Testis (tissue), 3 donors: ENCODE results near the gene RXRA. TPM values are rescaled to one million over a fixed set of nuclear protein-coding genes. Genes with fewer than 3 reads are reported as not detected.

ENCODE experiments used
- DNase-seq: peaks from one replicate; pipeline ENCODE4 v3.0.0-alpha.2; 2019
- H3K27ac ChIP-seq, 2 donors: fragments of 200-600 bp; sonication (generic); one replicate each; pipeline ENCODE4 v1.5.1; 2019
- H3K27me3 ChIP-seq: fragments of 200-600 bp; sonication (generic); one replicate; pipeline ENCODE4 v1.5.1; 2019
- H3K36me3 ChIP-seq: fragments of 200-600 bp; sonication (generic); one replicate; pipeline ENCODE4 v1.5.1; 2017; ENCODE audit warnings: low read depth; ENCODE audit errors: missing control alignments
- H3K4me1 ChIP-seq: fragments of 200-600 bp; sonication (generic); one replicate; pipeline ENCODE4 v1.5.1; 2019
- H3K4me3 ChIP-seq, 2 donors: fragments of 200-600 bp; sonication (generic); one replicate each; pipeline ENCODE4 v1.5.1; 2017 to 2019
- H3K9me3 ChIP-seq: fragments of 200-600 bp; sonication (generic); one replicate; pipeline ENCODE4 v1.5.1; 2017
- POLR2A ChIP-seq: fragments of 450-650 bp; IDR thresholded peaks from one replicate; pipeline ENCODE4 v1.6.1; 2017; ENCODE audit warnings: antibody characterized with exemption, mild to moderate bottlenecking, moderate library complexity
- WGBS, 2 donors: methylation state at CpG; one replicate each; pipeline ENCODE4 v1.1.5; 2018; 5-methylcytosine and 5-hydroxymethylcytosine counted together
- intact Hi-C: fragments of 100-400 bp; cut with DNase I; formaldehyde crosslinking; loops from one replicate; pipeline ENCODE4 v1.15.1; 2023; ENCODE audit warnings: low total_unique reads
- polyA plus RNA-seq: library from polyadenylated mRNA; stranded (reverse); fragments of 350-450 nt; fragmentation: Illumina TruSeq; extraction: RNeasy Lipid Tissue Mini Kit (QIAGEN cat#74804); gene quantifications from one replicate; pipeline ENCODE4 v1.2.3, GENCODE V29; 2014; ENCODE audit warnings: low read depth, low replicate concordance; ENCODE audit not compliant: insufficient read depth
- total RNA-seq, 2 donors: library from RNA; depleted of rRNA; stranded (reverse); fragments of >200 nt; gene quantifications; one replicate each; pipeline ENCODE4 v1.2.3, GENCODE V29; 2016
- TF ChIP-seq, protein P1 (sequence below), 3 experiments: fragments of 450-650 bp in 2 of 3; fragments of 200-600 bp in 1 of 3; sonication (generic) in 1 of 3; IDR thresholded peaks; one replicate each; pipeline ENCODE4 v1.5.1; 2016 to 2019; ENCODE audit warnings: antibody characterized with exemption in 3 of 3, mild to moderate bottlenecking in 2 of 3, moderate library complexity in 1 of 3

The RXRA gene
- total and polyA plus RNA-seq, 3 donors from 2014 or later = 31.3 to 61.0 (median 47.3) TPM

DNA sequence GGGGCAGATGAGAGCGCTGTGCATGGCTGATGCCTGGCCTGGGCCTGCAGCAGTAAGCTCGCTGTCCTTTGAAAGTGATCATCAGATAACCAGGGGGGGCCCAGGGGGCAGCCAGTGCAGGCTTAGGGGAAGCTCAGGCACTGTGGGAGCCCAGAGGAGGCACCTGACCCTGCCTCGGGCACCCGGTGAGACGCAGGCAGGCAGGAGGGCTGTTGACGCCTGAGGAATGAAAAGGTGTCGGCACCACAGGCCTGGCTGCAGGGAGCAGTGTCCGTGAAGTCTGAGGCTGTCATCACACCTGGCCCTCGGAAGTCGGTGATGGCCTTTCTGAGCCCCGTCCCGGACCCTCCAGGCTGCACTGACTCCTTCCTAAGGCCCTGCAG is 84.6 kb downstream of the RXRA start:
- Histone ChIP-seq H3K4me1 (peaks cover 70% of the 10 kb centered on the region), H3K27me3 (no peaks in the 10 kb centered on the region), H3K9me3 (no peaks in the 10 kb centered on the region), H3K36me3 (no peaks in the 10 kb centered on the region), H3K27ac (no peak overlapping the region), H3K4me3 (no peak overlapping the region)
- no peak for TF ChIP-seq POLR2A
- TF ChIP-seq, protein P1, sequence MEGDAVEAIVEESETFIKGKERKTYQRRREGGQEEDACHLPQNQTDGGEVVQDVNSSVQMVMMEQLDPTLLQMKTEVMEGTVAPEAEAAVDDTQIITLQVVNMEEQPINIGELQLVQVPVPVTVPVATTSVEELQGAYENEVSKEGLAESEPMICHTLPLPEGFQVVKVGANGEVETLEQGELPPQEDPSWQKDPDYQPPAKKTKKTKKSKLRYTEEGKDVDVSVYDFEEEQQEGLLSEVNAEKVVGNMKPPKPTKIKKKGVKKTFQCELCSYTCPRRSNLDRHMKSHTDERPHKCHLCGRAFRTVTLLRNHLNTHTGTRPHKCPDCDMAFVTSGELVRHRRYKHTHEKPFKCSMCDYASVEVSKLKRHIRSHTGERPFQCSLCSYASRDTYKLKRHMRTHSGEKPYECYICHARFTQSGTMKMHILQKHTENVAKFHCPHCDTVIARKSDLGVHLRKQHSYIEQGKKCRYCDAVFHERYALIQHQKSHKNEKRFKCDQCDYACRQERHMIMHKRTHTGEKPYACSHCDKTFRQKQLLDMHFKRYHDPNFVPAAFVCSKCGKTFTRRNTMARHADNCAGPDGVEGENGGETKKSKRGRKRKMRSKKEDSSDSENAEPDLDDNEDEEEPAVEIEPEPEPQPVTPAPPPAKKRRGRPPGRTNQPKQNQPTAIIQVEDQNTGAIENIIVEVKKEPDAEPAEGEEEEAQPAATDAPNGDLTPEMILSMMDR (IDR thresholded peaks at IDR 0.05) = no peak
- intact Hi-C loops = no loop called here
- DNase-seq = no peak
- 80 to 86% methylated on average over 3 to 12 of the region's 12 CpGs for WGBS, 2 donors

DNA sequence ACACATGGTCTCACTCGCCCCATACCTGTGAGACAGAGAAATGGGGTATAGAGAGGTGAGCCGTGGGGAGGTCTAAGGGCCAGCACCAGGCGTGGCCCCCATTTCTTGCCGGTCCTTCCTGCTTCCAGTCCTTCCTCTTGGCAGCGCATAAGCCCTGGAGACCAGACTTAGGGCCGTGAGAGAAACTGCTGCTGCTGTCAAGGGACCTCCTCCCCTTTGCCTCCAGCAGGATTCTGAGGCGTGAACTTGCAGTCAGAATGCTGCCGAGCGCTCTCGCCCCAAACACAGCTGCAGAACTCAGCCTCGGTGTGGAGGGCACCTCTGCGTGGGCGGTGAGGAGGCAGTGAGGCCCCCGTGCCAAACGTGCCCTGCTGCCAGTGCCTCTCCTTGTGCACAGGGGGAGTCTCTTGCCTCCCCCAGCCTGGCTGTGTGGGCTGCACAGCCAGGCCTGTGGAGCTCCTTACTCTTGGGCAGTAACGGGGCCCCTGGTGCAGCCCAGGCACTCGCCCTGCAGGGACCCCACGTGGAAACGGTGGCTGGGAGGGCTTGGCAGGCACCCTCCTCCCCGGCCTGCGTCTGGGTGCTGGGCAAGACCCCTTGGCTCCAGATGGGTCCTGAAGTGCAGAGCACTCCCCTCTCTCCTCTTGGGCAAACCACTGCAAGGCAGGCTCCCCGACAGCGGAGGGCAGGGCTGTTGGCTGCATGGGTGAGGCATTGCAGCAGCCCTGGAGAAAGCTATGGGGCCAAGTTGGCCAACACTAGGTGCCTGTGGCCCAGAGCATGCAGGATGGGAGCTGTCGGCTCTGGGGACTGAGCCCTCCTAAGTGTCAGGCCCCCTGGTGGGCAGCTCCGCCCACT is 85.4 kb downstream of the RXRA start:
- H3K4me3 ChIP-seq = no peak overlapping the region
- no peak for TF ChIP-seq POLR2A
- TF ChIP-seq, protein P1 (IDR thresholded peaks at IDR 0.05) = no peak
- H3K9me3 ChIP-seq = no peaks in the 10 kb centered on the region
- intact Hi-C loops = no loop called here
- no peaks in the 10 kb centered on the region for H3K36me3 ChIP-seq
- peak; percentile 56 for DNase-seq
- H3K4me1 ChIP-seq = peaks cover 62% of the 10 kb centered on the region
- WGBS, 2 donors = 27 to 53% methylated on average over 9 to 23 of the region's 25 CpGs
- H3K27ac ChIP-seq = no peak overlapping the region
- H3K27me3 ChIP-seq = no peaks in the 10 kb centered on the region

DNA sequence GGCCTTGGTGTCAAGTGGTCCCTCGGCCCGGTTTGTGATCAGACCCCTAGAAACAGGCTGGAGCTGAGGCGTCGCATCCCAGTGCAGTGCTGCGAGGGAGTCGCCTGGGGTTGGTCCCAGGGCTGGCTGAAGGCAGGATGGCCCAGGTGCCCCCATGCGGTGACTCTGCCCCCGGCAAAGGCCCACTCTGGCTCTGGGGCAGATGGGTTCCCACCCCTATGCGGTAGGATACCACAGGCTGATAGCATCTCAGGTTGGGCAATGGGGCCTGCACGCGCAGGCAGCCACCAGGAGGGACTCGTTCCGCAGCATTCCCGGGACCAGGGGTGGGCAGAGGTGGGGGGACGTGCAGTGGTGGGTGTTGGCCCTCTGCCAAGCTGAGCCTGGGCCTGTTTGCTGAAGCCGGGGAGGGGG is 86.0 kb downstream of the RXRA start:
- intact Hi-C loops = no loop called here
- no peak for TF ChIP-seq POLR2A
- DNase-seq = no peak
- H3K9me3 ChIP-seq = no peaks in the 10 kb centered on the region
- H3K36me3 ChIP-seq = no peaks in the 10 kb centered on the region
- H3K4me1 ChIP-seq = peaks cover 55% of the 10 kb centered on the region
- no peaks in the 10 kb centered on the region for H3K27me3 ChIP-seq
- no peak overlapping the region for H3K27ac ChIP-seq
- 69 to 84% methylated on average over 7 to 16 of the region's 16 CpGs for WGBS, 2 donors
- no peak overlapping the region for H3K4me3 ChIP-seq

DNA sequence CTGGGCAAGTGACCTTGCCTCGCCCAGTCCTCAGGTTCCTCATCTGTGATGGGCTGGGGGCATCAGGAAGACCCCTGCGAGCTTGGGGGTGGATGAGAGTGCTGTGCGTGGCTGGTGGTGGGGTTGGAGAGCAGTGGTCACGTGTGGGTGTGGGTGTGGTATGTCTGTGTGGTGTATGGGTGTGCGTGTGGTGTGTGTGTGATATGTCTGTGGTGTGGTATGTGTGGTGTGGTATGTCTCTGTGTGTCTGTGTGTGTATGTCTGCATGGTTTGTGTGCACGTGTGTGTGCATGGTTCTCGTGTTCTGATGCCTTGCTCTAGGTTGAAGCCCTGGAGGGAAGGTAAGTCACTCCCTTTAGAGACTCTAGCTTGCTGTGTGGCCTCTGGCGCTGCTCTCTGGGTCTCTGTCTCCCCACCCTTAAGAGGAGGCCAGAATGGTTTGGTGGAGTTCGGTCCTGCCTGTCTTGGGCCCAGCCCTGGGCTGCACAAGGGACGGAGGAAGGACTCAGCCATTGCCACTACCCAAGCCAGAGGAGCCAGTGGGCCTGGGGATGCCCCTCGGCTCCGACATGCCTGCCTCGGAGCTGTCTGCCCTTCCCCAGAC is 87.0 kb downstream of the RXRA start:
- H3K27me3 ChIP-seq = no peaks in the 10 kb centered on the region
- H3K4me3 ChIP-seq = no peak overlapping the region
- intact Hi-C loops = no loop called here
- WGBS, 2 donors = 92 to 95% methylated on average over 7 to 13 of the region's 13 CpGs
- H3K27ac ChIP-seq = no peak overlapping the region
- peaks cover 50% of the 10 kb centered on the region for H3K4me1 ChIP-seq
- no peaks in the 10 kb centered on the region for H3K36me3 ChIP-seq
- DNase-seq = no peak
- TF ChIP-seq POLR2A = no peak
- TF ChIP-seq, protein P1 (IDR thresholded peaks at IDR 0.05) = no peak
- no peaks in the 10 kb centered on the region for H3K9me3 ChIP-seq

DNA sequence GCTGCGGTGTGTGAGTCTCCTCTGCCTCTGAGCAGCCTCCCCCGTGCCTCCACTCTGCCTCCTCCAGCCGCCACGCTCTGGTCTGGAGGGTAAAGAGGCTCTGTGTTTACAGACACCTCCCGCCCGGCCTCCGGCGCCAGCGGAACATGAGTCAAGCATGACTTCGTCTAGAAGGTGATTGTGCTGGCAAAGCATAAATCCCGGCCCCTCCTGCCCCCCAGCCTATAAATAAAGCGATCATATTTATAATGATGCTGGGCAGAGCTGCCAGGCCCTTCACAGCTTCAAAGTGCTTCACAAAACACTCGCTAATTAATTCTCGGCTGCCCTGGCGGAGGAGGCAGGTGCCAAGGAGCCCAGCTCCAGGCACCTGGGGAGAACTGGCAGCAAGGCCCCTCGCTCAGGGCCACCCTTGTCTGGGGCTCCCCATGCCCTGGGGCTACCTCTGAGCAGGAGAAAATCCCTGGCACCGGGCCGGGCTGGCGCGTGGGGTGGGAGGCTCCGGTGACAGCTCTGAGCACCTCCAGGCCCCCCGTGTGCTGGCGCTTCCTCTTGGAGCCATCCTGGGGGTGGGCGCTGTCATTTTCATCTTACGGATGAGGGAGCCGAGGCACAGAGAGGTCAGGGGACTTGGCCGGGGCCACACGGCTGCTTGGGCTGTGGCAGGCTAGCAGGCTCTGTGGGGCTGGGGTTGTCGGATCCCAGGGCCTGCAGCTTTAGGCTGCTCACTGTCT is 87.8 kb downstream of the RXRA start:
- peaks cover 52% of the 10 kb centered on the region for H3K4me1 ChIP-seq
- DNase-seq = no peak
- intact Hi-C loops = no loop called here
- no peak overlapping the region for H3K4me3 ChIP-seq
- no peak overlapping the region for H3K27ac ChIP-seq
- no peaks in the 10 kb centered on the region for H3K27me3 ChIP-seq
- TF ChIP-seq, protein P1 (IDR thresholded peaks at IDR 0.05) = no peak
- no peak for TF ChIP-seq POLR2A
- no peaks in the 10 kb centered on the region for H3K9me3 ChIP-seq
- 62 to 82% methylated on average over 8 to 26 of the region's 29 CpGs for WGBS, 2 donors
- H3K36me3 ChIP-seq = no peaks in the 10 kb centered on the region
